WTC11 (cell line): ENCODE results near the gene POFUT2.

Source experiments
- JUN ChIP-seq: sonication (generic); formaldehyde crosslinking; IDR thresholded peaks from 2 replicates; pipeline ENCODE4 v1.8.0; 2023; ENCODE audit warnings: mild to moderate bottlenecking, missing genetic modification reagents
- SP1 ChIP-seq: sonication (generic); formaldehyde crosslinking; conservative IDR thresholded peaks from 2 replicates; pipeline ENCODE4 v1.8.1; 2022; ENCODE audit warnings: missing genetic modification reagents
- TF ChIP-seq, protein P1 (sequence below): sonication (generic); formaldehyde crosslinking; IDR thresholded peaks from 2 replicates; pipeline ENCODE4 v1.8.1; 2022; ENCODE audit warnings: low read depth, mild to moderate bottlenecking, moderate library complexity, missing genetic modification reagents, borderline replicate concordance
- TF ChIP-seq, protein P2 (sequence below): fragments of 200-600 bp; IDR thresholded peaks from 2 replicates; pipeline ENCODE4 v1.8.0; 2022; ENCODE audit warnings: antibody characterized with exemption
- TF ChIP-seq, protein P3 (sequence below): sonication (generic); formaldehyde crosslinking; IDR thresholded peaks from 2 replicates; pipeline ENCODE4 v1.8.1; 2023; ENCODE audit warnings: mild to moderate bottlenecking, missing genetic modification reagents, moderate library complexity
- TF ChIP-seq, protein P4 (sequence below): sonication (generic); formaldehyde crosslinking; IDR thresholded peaks from 2 replicates; pipeline ENCODE4 v1.8.0; 2022; ENCODE audit warnings: mild to moderate bottlenecking, missing genetic modification reagents

DNA sequence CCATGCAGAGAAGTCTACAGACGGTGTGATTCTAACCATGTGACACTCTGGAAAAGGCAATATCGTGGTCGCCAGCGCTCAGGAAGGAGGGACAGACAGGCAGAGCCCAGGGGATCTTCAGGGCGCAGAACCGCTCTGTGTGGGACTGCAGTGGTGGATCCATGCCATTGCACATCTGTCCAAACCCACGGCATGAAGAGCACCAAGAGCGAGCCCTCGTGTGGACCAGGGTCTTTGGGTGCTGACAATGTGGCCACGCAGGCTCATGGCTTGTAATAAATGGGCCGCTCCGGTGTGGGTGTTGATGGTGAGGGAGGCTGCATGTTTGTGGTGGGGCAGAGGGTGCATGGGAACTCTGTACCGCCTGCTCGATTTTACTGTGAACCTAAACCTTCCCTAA, 25.3 kb upstream of the POFUT2 start:
- TF ChIP-seq, protein P1, sequence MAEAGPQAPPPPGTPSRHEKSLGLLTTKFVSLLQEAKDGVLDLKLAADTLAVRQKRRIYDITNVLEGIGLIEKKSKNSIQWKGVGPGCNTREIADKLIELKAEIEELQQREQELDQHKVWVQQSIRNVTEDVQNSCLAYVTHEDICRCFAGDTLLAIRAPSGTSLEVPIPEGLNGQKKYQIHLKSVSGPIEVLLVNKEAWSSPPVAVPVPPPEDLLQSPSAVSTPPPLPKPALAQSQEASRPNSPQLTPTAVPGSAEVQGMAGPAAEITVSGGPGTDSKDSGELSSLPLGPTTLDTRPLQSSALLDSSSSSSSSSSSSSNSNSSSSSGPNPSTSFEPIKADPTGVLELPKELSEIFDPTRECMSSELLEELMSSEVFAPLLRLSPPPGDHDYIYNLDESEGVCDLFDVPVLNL (CRISPR knock-in tag): no peak
- TF ChIP-seq, protein P2, sequence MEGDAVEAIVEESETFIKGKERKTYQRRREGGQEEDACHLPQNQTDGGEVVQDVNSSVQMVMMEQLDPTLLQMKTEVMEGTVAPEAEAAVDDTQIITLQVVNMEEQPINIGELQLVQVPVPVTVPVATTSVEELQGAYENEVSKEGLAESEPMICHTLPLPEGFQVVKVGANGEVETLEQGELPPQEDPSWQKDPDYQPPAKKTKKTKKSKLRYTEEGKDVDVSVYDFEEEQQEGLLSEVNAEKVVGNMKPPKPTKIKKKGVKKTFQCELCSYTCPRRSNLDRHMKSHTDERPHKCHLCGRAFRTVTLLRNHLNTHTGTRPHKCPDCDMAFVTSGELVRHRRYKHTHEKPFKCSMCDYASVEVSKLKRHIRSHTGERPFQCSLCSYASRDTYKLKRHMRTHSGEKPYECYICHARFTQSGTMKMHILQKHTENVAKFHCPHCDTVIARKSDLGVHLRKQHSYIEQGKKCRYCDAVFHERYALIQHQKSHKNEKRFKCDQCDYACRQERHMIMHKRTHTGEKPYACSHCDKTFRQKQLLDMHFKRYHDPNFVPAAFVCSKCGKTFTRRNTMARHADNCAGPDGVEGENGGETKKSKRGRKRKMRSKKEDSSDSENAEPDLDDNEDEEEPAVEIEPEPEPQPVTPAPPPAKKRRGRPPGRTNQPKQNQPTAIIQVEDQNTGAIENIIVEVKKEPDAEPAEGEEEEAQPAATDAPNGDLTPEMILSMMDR: no peak
- TF ChIP-seq SP1 (CRISPR knock-in tag) (no peak), JUN (CRISPR knock-in tag) (no peak)
- TF ChIP-seq, protein P3, sequence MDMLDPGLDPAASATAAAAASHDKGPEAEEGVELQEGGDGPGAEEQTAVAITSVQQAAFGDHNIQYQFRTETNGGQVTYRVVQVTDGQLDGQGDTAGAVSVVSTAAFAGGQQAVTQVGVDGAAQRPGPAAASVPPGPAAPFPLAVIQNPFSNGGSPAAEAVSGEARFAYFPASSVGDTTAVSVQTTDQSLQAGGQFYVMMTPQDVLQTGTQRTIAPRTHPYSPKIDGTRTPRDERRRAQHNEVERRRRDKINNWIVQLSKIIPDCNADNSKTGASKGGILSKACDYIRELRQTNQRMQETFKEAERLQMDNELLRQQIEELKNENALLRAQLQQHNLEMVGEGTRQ (CRISPR knock-in tag): no peak
- TF ChIP-seq, protein P4, sequence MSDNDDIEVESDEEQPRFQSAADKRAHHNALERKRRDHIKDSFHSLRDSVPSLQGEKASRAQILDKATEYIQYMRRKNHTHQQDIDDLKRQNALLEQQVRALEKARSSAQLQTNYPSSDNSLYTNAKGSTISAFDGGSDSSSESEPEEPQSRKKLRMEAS (CRISPR knock-in tag): no peak
